Bladder microvascular endothelial cell (primary cell): ENCODE measurements around the gene FNIP2. TPM values are rescaled to one million over a fixed set of nuclear protein-coding genes. Genes with fewer than 3 reads are reported as not detected.

Source experiments
- total RNA-seq: library from RNA; depleted of rRNA; stranded (reverse); fragments of >200 nt; gene quantifications from 2 replicates; pipeline ENCODE4 v1.2.3, GENCODE V29; 2014

Gene FNIP2
- 28.3 and 41.4 TPM in 2 replicates for total RNA-seq

GRCh38 chr4:158768555-158769174 lies at the start of gene FNIP2:
TSS of gene FNIP2 (plus strand) at chr4:158769026. CDS start at chr4:158769213, 187 bp downstream.

DNA sequence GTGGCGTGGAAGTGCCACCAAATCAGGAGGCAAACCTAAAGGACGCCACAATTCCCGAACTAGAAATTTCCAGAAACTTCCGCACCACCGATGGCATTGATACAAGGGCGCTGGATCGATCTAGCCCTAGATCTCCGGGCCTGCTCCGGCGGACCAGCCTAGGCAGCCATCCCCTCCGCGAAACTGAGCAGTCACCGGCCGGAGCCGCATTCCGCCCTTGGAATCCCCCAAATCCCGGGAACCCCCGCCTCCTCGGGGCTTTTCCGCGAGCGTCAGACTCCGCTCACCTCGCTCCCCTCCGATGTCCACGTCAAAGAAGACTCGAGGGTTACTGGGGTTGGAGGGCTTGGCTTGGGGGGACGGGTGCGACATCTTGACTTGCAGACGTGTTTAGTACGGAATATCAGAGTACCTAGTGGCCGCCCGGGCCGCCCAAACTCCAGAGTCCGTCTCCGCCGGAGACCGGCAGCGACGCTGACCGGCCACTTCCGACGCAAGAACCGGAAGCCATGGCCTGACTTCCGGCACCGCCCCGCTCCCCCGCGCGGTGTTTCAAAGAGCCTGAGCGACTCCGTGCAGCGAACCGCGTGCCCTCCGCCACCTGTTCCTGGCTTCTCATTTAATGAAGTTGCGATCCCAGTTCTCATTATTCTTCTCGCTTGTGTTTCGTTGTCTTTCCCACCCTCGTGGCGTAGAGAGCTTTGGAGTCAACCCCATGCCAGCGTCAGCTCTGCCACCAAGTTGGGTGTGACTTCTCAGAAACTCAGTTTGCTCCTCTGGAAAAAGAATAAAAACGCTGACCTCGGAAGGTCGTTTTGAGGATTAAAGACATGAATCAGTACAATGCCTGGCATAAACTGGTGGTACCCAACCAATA lies 45.7 kb upstream of the FNIP2 start, which contains the start of gene PPID:
TSS of gene PPID (minus strand) at position 480 of the 877 bp plus-strand sequence. CDS start at position 372, 108 bp downstream.

Other genes starting within 250 kb of the FNIP2 start
- gene RXFP1, start 247.1 kb upstream of the FNIP2 start, total RNA-seq, result not detected in 2 replicates
- gene C4orf46, start 97.1 kb upstream of the FNIP2 start, total RNA-seq, result 7.1 and 12.1 TPM in 2 replicates
- 13.1 and 21.3 TPM in 2 replicates for gene ETFDH, start 96.7 kb upstream of the FNIP2 start, total RNA-seq
- 15.7 and 32.0 TPM in 2 replicates for gene PPID, start 45.6 kb upstream of the FNIP2 start, total RNA-seq